Measurements from ENCODE around the gene SMLR1.
"Not testable (repeated sequence)": the region's sequence is repeated elsewhere in the genome, so short reads cannot be mapped to it uniquely, and the experiment has no call there.

Gene SMLR1

DNA sequence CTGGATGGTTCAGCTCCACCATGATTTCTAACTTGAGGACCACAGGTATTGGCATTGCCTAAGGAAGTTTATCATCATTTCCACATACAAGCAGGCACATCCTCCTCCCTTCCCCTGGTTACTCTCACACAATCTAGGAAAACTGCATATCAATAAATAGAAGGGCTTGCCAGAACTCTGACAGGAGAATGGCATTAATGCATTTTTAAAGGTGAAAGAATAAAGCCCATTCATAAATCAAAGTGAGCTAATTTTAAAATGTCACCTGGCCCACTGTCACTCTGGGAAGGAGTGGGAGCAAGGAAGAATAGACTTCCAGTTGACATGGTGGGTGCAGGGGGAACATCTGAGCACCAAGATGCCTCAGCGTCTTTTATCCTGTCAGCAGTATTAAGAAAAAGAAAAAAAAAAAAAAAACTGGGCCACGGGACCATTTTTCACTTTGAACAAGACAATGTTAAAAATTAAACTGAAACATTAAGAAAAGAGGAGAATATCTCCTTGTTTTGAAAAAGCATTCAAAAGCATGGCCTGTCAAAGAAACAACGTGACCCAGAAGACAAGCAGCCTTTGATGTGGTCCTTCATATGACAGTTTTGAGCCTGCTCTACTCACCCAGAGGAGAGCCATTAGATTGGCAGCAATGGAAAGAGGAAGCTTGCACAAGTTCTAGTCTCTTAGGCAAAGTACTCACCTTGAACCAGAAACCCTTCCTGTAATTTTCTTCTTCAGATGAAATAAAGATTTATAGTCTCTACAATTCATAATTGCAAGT lies 39.3 kb upstream of the SMLR1 start:
- POLR2A ChIA-PET (ENCODE audit: low non-redundant PET), result no interaction called here
- H3K27ac ChIP-seq, result no peak overlapping the region
- no peak for DNase-seq (ENCODE audit: low spot score)
- TF ChIP-seq, protein P1, sequence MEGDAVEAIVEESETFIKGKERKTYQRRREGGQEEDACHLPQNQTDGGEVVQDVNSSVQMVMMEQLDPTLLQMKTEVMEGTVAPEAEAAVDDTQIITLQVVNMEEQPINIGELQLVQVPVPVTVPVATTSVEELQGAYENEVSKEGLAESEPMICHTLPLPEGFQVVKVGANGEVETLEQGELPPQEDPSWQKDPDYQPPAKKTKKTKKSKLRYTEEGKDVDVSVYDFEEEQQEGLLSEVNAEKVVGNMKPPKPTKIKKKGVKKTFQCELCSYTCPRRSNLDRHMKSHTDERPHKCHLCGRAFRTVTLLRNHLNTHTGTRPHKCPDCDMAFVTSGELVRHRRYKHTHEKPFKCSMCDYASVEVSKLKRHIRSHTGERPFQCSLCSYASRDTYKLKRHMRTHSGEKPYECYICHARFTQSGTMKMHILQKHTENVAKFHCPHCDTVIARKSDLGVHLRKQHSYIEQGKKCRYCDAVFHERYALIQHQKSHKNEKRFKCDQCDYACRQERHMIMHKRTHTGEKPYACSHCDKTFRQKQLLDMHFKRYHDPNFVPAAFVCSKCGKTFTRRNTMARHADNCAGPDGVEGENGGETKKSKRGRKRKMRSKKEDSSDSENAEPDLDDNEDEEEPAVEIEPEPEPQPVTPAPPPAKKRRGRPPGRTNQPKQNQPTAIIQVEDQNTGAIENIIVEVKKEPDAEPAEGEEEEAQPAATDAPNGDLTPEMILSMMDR (conservative IDR thresholded peaks at IDR 0.05; ENCODE audit: low read depth), result no peak
- CTCF ChIA-PET, result interaction anchor here (0.5 kb wide), 1 partner anchor 24 kb away, joined by 3 read pairs; no protein-coding TSS in a partner anchor

DNA sequence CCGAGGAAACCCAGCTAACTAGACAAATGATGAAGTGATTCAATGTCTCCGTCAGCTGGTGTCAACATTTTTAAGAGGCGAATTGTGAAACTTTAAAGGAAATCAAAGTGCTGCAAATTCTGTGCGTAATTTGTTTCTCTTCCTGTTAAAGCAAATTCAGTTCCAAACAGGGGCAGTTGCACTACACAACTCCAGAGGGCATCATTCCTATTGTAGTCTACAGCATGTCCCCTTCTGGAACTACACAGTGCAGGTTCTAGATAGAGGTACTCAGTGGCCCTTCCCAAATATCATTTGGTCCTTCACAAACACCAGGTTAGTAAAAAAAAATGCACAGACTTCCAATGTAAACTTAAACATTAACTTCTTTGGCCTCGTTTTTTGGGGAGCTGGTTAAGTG lies 38.3 kb upstream of the SMLR1 start:
- CTCF ChIA-PET, result no interaction called here
- DNase-seq (ENCODE audit: low spot score), result no peak
- TF ChIP-seq, protein P1 (conservative IDR thresholded peaks at IDR 0.05; ENCODE audit: low read depth), result no peak
- H3K27ac ChIP-seq, result no peak overlapping the region
- POLR2A ChIA-PET (ENCODE audit: low non-redundant PET), result no interaction called here

DNA sequence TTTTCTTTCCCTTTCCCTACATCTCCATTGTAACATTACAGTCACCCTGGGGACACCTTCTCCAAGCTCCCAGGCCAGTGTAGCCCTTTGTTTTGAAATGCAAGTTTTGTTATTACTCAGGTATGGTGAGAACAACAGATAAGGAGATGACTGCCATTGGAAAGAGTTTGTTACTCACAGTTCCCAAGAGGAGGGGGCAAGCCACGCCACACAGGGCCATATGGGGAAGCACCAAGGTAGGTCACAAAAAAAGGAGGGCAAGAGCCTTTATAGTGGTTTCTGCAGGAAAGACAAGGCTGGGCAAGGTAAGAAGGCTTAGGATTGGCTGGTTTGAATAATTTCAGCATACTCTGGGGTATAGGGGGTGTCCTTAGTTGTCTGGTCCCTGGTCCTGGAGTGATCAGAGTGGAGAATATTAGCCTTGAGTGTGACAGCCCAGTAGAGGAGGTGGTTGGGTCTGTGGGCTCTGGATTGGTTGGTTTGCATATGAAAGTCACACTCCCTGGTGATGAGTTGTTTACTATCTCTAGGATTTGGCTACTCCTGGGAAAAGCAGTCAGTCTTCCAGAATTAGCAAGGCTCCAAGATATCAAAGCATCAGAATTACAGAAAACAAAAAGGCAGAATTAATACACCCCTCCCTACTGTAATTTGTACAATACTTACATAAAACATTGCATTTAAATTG lies 33.1 kb upstream of the SMLR1 start:
- CTCF ChIA-PET, result no interaction called here
- no peak for DNase-seq (ENCODE audit: low spot score)
- POLR2A ChIA-PET (ENCODE audit: low non-redundant PET), result no interaction called here
- no peak overlapping the region for H3K27ac ChIP-seq
- TF ChIP-seq, protein P1 (conservative IDR thresholded peaks at IDR 0.05; ENCODE audit: low read depth), result no peak

DNA sequence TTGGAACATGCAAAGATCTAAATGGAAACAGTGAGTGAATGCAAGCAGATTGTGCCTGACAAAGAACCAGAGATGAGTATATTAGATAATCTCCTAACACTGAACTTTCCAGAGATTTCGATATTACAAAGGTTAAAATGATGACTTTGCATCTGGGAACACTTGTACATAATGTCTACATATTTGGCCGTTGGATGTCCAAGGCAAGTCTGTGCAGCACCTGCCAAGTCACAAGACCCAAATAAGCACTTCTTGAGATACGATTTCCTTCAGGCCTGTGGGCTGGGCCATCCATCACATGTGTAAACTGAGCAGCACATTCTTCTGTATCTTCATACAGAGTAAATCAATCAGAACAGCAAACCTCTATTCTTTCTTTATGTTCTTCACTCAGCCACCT lies 32.5 kb upstream of the SMLR1 start:
- no peak overlapping the region for H3K27ac ChIP-seq
- TF ChIP-seq, protein P1 (conservative IDR thresholded peaks at IDR 0.05; ENCODE audit: low read depth), result no peak
- ChIA-PET POLR2A (ENCODE audit: low non-redundant PET) (no interaction called here), CTCF (no interaction called here)
- DNase-seq (ENCODE audit: low spot score), result no peak

DNA sequence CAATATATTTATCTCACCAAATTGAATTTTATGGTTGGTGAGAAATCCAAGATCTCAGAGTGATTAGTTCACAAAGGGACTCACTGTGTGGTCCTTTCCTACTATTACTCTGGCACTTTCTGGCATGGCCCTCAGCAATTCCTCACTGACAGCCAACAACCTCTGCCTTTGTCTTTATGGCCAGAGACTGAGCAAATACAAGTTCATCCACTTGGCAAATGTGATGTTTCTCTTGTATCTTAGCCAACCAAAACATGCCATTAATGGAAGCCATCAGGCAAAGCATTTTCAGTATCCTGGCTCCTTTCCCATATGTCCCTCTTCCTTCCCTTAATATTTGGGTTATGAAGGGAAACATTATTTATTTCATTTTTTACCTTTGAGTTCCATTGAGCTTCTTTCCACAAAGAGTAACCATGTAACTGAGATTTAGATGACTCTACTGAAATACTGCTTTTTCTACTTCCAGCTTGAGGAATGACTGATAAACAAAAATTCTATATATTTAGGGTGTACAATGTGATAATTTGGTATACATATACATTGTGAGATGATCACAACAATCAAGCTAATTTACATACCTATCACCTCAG lies 30.8 kb upstream of the SMLR1 start:
- H3K27ac ChIP-seq, result no peak overlapping the region
- ChIA-PET POLR2A (ENCODE audit: low non-redundant PET) (no interaction called here), CTCF (no interaction called here)
- DNase-seq (ENCODE audit: low spot score), result peak; percentile 8
- TF ChIP-seq, protein P1 (conservative IDR thresholded peaks at IDR 0.05; ENCODE audit: low read depth), result no peak

DNA sequence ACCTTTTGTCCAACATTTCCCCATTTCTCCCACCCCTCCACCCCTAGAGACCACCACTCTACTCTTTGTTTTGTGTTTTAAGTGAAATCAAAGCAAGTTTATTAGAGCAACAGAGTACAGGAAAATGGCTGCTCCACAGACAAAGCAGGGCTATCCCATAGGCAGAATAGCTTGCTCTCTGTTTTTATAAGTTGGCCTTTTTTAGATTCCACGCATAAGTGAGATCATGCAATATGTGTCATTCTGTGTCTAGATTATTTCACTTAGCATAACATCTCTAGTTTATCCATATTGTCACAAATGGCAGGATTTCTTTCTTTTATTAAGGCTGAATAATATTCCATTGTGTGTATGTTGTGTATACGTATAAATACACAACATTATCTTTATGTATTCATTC lies 30.1 kb upstream of the SMLR1 start:
- CTCF ChIA-PET, result no interaction called here
- no peak for DNase-seq (ENCODE audit: low spot score)
- no peak overlapping the region for H3K27ac ChIP-seq
- TF ChIP-seq, protein P1 (conservative IDR thresholded peaks at IDR 0.05; ENCODE audit: low read depth), result no peak
- POLR2A ChIA-PET (ENCODE audit: low non-redundant PET), result no interaction called here

DNA sequence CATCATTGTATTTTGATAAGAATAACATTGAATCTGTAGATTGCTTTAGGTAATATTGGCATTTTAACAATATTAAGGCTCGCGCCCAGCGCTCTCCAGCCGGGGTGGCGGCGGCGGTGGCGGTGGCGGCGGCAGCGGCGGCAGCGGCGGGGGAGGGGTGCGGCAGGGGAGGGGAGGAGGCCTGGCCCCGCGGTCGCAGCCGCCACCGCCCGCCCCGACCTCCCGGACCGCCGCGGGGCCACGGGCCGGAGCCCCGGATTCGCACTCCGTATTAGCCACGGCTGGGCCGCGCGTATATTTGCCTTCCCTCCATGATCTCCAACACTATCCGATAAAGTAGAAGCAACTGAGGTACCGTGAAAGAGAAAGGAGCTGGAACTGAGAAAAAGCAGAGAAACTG lies 25.8 kb upstream of the SMLR1 start:
- DNase-seq (ENCODE audit: low spot score); POLR2A ChIA-PET (ENCODE audit: low non-redundant PET); H3K27ac ChIP-seq: not testable (repeated sequence)
- CTCF ChIA-PET, result interaction anchor here (0.6 kb wide), 1 partner anchor 596 kb away, joined by 5 read pairs; no protein-coding TSS in a partner anchor

Measured in RWPE1 (cell line).